Measurements from ENCODE around the gene TSFM.
"Not testable (repeated sequence)": the region's sequence is repeated elsewhere in the genome, so short reads cannot be mapped to it uniquely, and the experiment has no call there.

TSFM gene

DNA sequence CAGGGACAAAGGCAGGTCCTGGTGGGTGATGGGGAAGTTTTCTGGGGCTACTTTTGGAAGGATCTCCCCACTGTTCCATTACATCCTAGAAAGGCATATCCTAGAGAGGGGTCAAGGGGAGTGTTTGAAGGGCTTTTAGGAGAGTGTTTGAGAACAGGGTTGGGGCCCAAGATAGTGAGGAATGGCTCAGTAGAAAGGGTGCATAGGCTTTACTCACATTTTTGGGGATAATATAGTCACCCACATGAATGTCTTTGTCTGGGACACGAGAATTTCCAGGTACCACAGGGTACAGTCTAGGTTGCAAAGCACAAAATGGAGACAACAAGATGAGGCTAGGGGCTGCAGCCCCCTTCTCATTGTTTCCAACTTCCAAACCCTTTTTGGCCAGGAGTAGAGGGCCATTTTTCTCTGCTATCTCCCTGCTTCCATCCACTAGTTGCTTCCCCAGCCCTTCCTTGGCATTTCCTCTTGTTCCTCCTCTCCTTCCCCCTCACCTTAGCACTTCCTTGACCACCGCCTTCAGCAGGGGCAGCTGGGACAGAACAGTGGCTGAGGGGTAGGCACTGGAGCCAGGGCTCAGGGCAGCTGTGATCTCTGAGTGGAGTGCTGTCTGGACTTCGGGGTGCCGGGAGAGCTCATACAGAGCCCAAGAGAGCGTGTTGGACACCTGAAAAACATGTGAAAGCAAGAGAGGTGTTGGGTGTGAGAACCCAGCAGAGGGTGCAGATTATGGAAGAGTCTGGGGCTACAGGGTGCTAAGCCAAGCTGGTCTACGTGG, 18.5 kb upstream of the TSFM start:
- DNase-seq, result no peak

DNA sequence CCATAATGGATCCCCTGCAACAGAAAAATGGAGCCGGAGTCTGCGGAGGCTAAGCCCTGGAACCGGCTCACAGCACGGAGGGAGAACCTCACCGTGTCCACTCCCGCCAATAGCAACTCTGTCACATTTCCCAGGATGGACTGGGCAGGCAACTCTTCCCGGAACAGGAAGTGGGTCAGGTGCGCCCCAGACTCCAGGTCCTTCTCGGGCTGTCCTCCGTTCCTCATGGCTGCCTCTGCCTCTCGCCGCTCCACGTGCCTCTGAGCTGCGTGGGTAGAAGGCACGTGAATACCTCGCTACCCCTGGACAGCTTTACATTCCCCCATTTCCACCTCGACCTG, 18.0 kb upstream of the TSFM start:
- DNase-seq, result no peak

DNA sequence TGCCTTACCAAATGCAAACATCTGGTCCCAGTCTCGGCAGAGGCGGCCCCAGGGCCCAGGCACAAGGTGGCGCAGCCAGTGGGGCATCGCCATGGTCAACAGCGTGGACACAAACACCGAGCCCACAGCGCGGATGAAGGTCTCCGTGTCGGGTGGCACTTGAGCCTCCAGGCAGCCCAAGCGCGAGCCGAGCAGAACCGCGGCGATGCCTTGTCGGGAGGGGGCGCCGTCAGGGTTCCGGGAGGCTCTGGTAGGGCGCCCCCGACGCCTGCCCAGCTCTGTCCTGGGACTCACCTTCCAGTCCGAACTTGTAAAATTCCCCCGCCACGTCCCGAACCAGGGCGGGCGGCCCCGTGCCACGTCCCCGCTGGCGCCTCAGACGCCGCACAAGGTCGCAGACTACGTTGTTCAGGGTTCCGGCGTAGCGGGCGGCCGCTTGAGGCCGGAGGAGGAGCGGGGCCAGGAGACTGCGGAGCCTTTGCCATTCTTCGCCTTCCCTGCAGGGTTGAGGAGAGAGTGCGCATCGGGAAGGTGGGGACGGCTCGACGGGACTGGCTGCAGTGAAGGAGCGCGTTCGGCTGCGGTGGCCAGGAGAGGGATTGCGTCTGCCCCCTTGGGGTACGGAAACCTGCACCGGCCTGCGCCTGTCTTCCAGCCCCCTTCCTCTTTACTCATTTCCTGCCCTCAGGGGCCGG, 17.4 kb upstream of the TSFM start:
- peak; percentile 36 for DNase-seq

DNA sequence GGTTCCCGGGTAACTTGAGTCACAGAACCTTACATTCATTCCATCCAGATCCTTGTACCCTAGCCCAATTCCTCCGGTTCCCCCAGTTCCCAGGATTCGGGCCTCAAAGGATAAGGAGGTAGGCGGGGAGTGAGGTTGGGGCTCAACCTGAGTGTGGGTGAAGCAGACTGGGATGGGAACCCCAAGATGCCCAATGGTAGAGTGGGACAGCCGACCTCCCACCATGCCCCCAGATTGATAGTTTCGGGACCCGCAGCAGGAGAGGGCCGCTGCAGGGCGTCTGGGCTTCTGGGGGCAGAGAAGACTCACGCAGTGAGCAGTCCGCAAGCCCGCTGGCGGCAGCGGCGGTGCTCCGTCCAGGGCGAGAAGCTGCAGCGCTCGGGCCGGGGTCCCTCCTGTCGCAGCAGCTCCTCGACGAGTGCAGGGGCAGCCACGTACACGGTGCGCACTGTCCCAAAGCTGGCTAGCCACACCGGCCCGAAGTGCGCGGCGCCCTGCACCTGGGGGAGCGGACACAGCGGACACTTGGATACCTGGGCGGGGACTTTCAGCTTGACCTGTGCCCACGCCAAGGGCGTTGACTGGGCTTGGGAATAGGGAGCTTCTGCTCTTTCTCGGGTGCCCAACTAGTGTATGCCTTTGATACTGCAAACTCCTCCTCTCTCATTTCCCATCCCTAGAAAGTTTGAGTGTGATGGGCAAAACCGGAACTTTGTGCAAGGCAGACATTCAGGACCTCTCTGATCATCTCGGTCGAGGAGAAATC, 16.7 kb upstream of the TSFM start:
- no peak for DNase-seq

DNA sequence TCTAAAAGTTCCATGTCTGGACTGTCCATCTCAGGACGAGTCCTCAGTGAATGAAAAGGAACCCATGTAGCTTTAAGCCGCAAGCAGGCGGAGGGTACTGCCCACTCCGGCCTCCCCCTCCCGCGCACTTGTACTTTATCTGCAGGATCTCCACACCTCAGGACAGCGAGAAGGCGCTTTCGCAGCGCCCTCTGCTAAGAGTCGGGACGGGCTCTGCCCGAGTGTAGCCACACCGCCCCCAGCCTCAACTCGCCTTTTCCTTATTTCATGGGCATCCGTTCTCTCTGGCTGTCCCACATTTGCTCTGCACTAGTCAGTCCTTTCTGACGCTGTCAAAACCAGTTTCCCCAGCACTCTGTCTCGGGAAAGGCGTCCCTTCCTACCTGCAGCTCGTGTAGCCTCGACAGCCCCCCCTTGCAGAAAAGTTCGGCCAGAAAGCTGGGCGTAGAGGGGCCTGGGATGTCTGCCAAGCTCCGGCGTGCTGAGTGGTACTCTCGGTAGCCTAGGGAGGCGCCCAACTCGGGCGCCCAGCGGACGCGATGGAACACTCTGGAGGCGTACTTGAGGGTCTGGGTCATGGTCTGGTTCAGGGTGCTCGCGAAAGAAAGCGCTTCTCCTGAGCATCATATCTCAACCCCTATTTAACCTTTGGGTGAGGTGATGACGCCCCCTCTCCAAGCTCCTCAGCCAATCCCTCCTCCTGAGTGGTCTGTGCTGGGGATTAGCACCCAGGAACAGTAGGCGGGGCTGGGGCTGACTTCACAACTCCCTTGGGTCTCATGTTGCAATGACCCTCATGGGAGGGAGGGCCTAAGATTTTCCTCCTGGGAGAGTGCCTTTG, 15.9 kb upstream of the TSFM start, which contains the start of gene CYP27B1:
Gene CYP27B1, minus strand, starts transcription at position 615 of the 841 bp plus-strand sequence. Its CDS starts 37 bp downstream, at position 578.
- DNase-seq, result no peak

DNA sequence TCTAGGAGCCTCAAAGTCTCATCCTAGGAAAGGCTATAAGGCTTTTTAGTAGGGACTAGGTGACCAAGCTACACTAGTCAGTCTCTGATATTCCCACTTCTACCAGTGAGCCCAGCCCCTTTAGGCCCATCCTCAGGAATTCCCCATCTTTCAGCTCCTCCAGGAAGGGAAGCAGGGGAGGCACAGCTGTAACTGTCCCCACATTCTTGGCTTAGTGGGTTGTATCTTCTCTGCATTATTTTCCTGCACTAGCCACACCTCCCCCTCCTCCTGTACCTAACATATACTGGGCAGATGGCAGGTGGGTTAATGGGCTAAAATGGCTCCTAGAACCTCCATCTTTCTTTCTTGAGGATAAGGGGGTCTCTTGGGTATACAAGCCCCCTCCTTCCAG, 15.3 kb upstream of the TSFM start:
- no peak for DNase-seq

DNA sequence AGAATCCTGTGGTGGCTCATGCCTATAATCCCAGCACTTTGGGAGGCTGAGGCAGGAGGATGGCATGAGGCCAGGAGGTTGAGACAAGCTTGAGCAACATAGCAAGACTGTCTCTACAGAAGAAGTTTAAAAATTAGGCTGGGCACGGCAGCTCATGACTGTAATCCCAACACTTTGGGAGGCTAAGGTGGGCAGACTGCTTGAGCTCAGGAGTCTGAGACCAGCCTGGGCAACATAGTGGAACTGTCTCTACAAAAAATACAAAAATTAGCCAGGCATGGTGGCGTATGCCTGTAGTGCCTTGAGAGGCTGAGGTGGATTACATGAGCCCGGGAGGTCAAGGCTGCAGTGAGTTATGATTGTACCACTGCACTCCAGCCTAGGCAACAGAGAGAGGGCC, 14.7 kb upstream of the TSFM start:
- DNase-seq, result no peak

DNA sequence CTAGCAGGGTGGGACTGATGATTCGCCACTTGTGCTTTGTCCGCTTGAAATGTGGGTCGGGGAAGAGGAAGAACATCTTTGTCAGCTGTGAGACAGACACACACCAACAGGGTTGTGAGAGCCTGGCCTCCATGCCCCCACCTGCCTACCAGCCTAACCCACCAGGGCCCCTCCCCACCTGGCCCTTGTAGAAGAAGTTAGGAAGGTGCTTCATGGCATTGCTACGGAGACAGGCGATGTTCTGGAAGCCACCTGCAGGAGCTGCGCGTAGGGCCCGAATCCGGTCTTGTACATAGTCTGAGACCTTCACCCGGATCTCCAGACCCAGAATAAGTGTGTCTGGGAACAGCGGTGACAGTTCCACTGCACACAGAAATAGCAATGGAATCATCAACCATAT, 13.0 kb upstream of the TSFM start:
- no peak for DNase-seq

DNA sequence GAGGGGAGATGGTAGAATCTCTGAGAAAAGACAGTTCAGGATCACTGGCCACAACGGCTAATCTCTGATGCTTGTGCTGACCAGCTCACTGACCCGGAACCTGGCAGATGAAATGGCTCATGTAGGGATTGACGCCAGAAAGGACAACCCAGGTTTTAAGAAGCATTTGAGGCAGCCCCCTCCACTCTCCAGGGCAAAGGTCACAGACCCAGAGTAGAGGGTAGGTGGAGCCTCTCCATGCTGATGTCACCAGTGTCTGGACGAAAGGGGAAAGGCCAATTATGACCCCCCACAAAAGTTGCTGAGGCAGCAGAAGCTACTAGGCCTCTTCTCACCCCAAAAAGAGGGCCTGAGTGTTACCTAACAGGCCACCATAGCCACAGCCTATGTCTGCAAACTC, 11.9 kb upstream of the TSFM start:
- no peak for DNase-seq

DNA sequence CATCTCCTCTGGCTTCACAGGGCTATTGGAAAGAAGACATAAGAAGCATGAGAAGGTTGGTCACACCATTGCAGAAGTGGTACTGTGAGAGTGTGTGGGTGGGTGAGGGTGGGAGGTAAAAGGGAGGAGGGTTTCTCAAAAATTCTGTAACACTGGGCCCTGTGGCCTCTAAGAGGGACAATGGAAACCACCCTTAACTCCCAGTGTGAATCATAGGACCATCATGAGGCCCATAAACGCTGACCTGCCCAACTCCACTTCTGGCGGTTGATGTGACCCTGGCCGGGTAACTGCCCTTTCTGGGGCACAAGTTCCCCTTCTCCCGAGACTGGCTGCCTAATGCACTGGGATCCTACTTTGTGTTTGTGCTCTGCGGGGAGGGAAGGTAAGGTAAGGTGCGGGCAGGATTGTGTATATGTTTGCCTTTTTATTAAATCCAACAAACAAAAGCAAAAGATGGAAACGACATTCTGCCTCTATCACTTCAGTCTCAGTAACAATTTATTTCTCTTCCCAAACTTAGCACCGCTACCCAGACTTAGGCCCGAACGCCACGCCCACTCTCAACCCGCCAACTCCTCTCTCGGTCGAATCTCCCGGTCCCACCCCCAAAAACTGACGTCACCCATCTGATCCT, 11.2 kb upstream of the TSFM start:
- peak; percentile 78 for DNase-seq

DNA sequence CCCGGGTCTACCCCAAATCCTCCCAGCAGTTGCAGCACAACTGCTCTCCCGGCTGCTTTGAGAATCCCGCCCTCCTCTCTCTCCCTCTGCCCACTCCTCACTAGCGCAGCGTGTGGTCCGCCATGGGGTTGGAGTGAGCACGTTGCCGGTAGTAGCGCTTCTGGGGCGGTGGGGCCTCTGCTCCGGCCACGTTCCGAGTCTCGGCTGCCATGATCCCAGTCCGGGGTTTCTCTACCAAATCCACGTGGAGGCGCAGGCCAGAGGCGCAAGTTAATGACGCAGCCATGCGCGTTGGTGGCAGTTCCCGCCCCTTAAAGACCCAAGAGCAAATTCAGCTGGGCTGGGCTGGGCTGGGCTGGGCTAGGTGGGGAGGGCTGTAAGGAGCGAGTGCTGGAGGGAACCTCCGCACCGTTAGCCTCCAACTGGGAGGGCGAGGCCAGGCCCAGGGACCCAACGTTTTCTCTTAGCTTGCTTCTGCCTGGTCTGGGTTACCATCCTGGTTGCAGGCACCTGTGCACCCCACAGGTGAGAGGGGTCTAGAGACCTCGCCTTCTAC, 10.6 kb upstream of the TSFM start, which contains the start of gene METTL1:
Gene METTL1, minus strand, starts transcription at position 233 of the 556 bp plus-strand sequence. Its CDS starts 22 bp downstream, at position 211.
- DNase-seq, result peak; percentile 91

DNA sequence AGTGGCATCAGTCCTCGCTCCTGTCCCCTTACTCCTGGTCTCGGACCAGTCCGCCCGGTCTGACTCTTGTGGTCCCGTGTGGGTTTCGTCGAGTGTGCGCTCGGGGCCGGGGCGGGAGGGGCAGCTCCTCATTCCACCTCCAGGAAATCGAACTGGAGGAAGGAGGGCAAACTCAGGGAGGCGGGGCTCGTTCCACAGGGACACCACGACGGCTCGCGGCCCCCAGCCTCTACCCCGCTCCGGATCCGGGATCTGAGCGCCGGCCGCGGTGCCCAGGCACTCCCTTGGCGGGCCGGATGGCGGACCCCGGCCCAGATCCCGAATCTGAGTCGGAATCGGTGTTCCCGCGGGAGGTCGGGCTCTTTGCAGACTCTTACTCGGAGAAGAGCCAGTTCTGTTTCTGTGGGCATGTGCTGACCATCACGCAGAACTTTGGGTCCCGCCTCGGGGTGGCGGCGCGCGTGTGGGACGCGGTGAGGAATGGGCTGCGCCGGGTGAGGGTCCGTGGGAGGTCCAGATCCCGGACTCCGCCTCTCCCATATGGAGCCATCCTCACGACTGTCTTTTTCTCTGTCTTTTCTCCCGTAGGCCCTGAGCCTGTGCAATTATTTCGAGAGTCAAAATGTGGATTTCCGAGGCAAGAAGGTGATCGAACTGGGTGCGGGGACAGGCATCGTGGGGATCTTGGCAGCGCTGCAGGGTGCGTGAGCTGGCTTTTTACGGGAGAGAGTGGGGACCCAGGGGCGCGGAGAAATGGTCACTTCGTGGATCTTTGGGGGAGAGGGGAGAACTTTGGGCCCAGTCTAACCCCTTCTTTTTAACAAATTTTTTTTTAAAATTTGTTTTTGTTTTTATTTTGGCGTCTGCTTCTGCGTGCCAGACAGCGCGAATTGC, 9.9 kb upstream of the TSFM start, which contains the start of gene EEF1AKMT3:
Gene EEF1AKMT3, plus strand, starts transcription at position 186 of the 894 bp plus-strand sequence. Its CDS starts 111 bp downstream, at position 297.
- DNase-seq, result peak; percentile 18

DNA sequence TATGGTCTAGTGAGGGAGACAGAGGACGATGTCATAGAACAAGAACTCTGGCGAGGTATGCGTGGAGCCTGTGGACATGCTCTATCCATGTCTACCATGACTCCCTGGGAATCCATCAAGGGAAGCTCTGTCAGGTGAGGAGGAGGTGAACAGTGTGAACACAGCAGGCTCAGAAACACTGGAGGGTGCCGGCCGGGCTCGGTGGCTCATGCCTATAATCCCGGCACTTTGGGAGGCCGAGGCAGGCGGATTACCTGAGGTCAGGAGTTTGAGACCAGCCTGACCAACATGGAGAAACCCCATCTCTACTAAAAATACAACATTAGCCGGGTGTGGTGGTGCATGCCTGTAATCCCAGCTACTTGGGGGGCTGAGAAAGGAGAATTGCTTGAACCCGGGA, 8.0 kb upstream of the TSFM start:
- DNase-seq, result not testable (repeated sequence)

DNA sequence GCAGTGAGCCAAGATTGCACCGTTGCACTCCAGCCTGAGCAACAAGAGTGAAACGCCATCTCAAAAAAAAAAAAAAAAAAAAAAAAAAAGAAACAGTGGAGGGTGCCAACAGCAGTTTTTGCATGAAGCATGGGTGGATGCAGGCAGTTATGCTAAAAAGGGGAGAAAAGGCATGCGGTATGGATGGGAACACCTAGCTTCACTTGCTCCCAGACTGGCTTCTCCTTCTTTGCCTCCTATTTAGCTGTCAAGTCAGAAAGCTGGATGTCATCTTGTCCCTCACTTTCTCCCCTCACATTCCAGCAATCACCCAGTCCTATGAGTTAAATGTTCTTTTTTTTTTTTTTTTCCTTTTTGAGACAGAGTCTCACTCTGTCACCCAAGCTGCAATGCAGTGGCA, 7.5 kb upstream of the TSFM start:
- no peak for DNase-seq

DNA sequence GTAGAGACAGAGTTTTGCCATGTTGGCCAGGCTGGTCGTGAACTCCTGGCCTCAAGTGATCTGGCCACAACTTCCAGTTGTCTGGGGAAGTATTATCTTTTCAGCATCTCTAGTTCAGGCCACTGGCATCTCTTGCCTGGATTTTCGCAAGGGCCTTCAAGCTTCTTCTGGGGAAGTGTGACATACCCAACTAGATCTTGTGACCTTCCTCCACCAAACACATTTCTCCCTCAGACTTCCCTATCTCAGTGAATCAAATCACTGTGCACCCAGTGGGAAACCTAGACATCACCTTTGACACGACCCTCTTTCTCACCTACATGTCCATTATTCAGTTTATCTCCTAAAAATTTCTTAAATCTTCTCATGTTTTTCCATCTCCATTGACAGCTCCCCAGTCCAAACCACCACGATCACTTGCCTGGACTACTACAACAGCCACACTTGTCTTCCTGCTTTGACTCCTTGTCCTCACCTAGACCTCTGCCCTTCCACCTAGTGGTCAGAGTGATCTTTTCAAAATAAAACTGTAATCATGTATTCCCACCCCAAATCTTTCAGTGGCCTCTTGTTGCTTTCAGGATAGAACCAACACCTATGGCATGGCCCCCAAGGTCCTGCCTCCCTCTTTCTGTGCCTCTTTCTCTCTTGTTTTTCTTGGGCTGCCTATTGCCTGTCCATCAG, 6.9 kb upstream of the TSFM start:
- no peak for DNase-seq

DNA sequence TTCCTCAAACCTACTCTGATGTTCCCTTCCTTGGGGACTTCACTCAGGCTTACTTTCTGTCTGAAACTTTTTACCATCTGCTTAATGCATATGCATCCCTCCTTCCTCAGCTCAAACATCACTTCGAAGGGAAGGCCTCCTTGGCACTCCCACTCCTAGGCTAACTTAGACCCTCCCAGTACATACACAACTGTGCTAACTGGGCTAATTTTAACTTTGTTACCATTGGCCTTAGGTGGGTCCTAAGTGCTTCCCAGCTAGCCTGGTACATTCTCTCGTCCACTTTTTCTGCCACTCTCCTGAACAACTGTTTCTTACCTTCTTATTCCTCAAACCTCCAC, 6.4 kb upstream of the TSFM start:
- DNase-seq, result no peak

DNA sequence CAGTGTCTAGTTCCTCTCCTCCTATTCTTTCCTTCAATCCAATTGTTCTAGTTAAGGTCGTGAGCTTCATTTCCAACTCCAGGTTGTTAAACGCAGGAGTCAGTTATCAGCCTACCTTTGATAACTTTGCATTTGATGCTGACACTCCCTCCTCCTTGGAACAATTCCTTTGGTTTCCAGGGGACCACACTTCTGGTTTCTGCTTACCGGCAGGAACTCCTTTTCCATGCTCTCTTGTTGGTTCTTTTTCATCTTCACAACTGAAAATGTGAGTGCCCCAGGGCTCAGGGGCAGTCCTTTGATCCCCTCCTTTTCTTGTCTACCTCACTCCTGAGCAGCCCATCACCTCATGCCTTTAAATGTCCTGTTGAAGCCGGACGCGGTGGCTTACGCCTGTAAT, 5.2 kb upstream of the TSFM start:
- DNase-seq, result no peak

DNA sequence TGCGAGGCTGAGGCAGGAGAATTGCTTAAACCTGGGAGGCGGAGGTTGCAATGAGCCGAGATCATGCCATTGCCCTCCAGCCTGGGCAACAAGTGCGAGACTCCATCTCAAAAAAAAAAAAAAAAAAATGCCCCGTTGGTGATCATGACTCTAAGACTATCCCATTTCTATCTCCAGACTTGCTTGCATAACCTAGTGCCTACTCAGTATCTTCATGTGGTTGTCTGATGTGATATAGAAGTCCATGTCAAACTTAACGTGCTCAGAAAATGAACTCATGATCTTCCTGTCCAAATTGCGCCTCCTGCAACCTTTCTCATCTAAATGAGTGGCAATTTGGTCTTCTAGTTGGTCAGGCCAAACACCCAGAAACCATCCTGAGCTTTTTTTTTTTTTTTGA, 4.7 kb upstream of the TSFM start:
- DNase-seq, result no peak

DNA sequence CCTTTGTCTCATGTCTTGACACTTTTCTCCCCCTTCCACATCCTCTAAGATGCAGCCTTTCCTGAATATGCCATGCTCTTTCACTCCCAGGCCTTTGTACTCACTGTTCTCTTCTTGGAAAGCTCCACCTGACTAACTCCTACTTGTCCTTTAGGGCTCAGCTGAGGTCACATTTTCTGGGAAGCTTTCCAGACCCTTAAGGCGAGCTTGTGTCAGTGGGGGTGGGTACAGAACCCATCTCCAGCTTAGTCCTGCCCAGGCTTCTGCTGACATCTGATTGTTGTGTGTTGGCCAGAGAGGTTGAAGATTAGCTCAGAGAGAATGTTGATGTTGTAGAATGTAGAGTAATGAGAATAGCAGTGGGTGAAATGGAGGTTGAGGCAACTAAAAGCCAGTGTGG, 2.9 kb upstream of the TSFM start:
- DNase-seq, result no peak

DNA sequence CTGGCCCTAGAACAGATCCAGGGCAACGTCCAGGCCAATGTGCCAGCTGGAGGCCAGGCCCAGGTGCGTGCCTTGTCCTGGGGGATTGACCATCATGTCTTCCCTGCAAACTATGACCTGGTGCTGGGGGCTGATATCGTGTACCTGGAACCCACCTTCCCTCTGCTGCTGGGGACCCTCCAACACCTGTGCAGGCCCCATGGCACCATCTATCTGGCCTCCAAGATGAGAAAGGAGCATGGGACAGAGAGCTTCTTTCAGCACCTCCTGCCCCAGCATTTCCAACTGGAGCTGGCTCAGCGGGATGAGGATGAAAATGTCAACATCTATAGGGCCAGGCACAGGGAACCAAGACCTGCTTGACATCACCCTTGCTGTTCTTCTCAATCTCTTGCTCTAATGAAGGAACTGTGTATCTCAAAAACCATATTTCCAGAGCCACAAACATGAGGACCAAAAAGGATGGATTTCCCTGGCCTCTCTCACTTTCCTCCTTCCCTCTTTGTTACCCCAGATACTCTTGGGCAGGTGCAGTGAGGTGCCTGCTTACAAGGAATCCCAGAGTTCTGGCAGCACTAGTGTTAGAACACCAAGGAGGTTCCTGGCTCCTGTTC, 2.2 kb upstream of the TSFM start:
- DNase-seq, result no peak
